DMS 273 treated with DMSO at 0.1 percent for 48 hours (cell line): ENCODE data around the gene ING4.

Experiments used
- DNase-seq: peaks from one replicate; lab custom pipeline; 2025; lab: John Stamatoyannopoulos, UW

Gene ING4

GRCh38 chr12:6688543-6688998, 25.7 kb upstream of the ING4 start:
- DNase-seq = no peak

- DNase-seq = no peak
Measured at GRCh38 chr12:6685814-6686213, 22.9 kb upstream of the ING4 start.

- no peak for DNase-seq
Measured at GRCh38 chr12:6684609-6685008, 21.7 kb upstream of the ING4 start.

- DNase-seq = no peak
Measured at GRCh38 chr12:6676962-6677361, 14.0 kb upstream of the ING4 start.

- DNase-seq = no peak
Measured at GRCh38 chr12:6672143-6672542, 9.2 kb upstream of the ING4 start.

GRCh38 chr12:6667559-6668210, 4.8 kb upstream of the ING4 start:
- DNase-seq = no peak

- no peak for DNase-seq
Measured at GRCh38 chr12:6666211-6666610, 3.3 kb upstream of the ING4 start.

- no peak for DNase-seq
Measured at GRCh38 chr12:6664902-6665301, 2.0 kb upstream of the ING4 start.

- DNase-seq = no peak
Measured at GRCh38 chr12:6662602-6662905, 365 bp downstream of the ING4 start.

GRCh38 chr12:6653987-6654386, 8.9 kb downstream of the ING4 start:
- no peak for DNase-seq

GRCh38 chr12:6653342-6653741, 9.6 kb downstream of the ING4 start:
- no peak for DNase-seq

GRCh38 chr12:6652391-6652790, 10.5 kb downstream of the ING4 start:
- no peak for DNase-seq

GRCh38 chr12:6650832-6651231, 12.1 kb downstream of the ING4 start:
- DNase-seq = no peak

GRCh38 chr12:6647083-6647604, 15.8 kb downstream of the ING4 start, which contains the start of gene ACRBP:
TSS of gene ACRBP (minus strand) at chr12:6647432. CDS start at chr12:6647366, 66 bp downstream.
- no peak for DNase-seq

GRCh38 chr12:6646276-6647082, 16.4 kb downstream of the ING4 start:
- no peak for DNase-seq

GRCh38 chr12:6644903-6645302, 18.0 kb downstream of the ING4 start:
- DNase-seq = no peak

- DNase-seq = no peak
Measured at GRCh38 chr12:6644257-6644596, 18.7 kb downstream of the ING4 start.

- DNase-seq = no peak
Measured at GRCh38 chr12:6643569-6644256, 19.2 kb downstream of the ING4 start.

- DNase-seq = no peak
Measured at GRCh38 chr12:6641131-6641530, 21.8 kb downstream of the ING4 start.

GRCh38 chr12:6640497-6640896, 22.4 kb downstream of the ING4 start:
- no peak for DNase-seq

- DNase-seq = no peak
Measured at GRCh38 chr12:6639151-6639801, 23.6 kb downstream of the ING4 start.

- DNase-seq = no peak
Measured at GRCh38 chr12:6638305-6638704, 24.6 kb downstream of the ING4 start.
